OCI-LY7 (cell line): Measurements from ENCODE around the gene ZNF205. TPM values are rescaled to one million over a fixed set of nuclear protein-coding genes. Genes with fewer than 3 reads are reported as not detected.

Experiments
- BruUV-seq: library from RNA; stranded (reverse); fragments of 400-500 nt; replicated peaks from 2 replicates; lab custom pipeline; 2021; lab: Mats Ljungman, UMichigan
- CTCF ChIA-PET: fragments of 300-600 bp; sonication (Branson Sonifier 250); formaldehyde crosslinking; loops from one replicate; lab custom pipeline; 2022; ENCODE audit warnings: antibody characterized with exemption; ENCODE audit not compliant: unreplicated experiment; lab: Charles Lee
- POLR2A ChIA-PET: fragments of 300-600 bp; sonication (Branson Sonifier 250); formaldehyde crosslinking; loops from one replicate; lab custom pipeline; 2022; ENCODE audit warnings: antibody characterized with exemption; lab: Charles Lee
- DNase-seq: peaks from one replicate; pipeline ENCODE4 v3.0.0-alpha.2; 2015; ENCODE audit warnings: low spot score
- H2AFZ ChIP-seq: fragments of 200-600 bp; sonication (generic), shearing (Covaris generic); 2 replicates; pipeline ENCODE4 v1.6.1; 2014; ENCODE audit warnings: mild to moderate bottlenecking, antibody characterized with exemption, low read length, moderate library complexity
- H3K27ac ChIP-seq: fragments of 200-600 bp; sonication (generic); 2 replicates; pipeline ENCODE4 v1.5.1; 2014; ENCODE audit warnings: mixed run types, low read depth, mild to moderate bottlenecking, moderate library complexity, low read length, inconsistent platforms; ENCODE audit not compliant: poor library complexity, severe bottlenecking
- H3K36me3 ChIP-seq: fragments of 200-600 bp; sonication (generic); 2 replicates; pipeline ENCODE4 v1.6.1; 2014; ENCODE audit warnings: mild to moderate bottlenecking, antibody characterized with exemption, low read length, moderate library complexity, mixed read lengths; ENCODE audit not compliant: insufficient read depth
- H3K4me1 ChIP-seq: fragments of 200-600 bp; sonication (generic); 2 replicates; pipeline ENCODE4 v1.5.1; 2014; ENCODE audit warnings: mild to moderate bottlenecking, low read length; ENCODE audit not compliant: insufficient read depth, poor library complexity, severe bottlenecking
- H3K4me2 ChIP-seq: fragments of 200-600 bp; sonication (generic); 2 replicates; pipeline ENCODE4 v1.6.1; 2014; ENCODE audit warnings: mild to moderate bottlenecking, low read length
- H3K4me3 ChIP-seq: fragments of 200-600 bp; sonication (generic); 2 replicates; pipeline ENCODE4 v1.5.1; 2014; ENCODE audit warnings: mild to moderate bottlenecking, low read depth, low read length; ENCODE audit not compliant: poor library complexity, severe bottlenecking
- H3K79me2 ChIP-seq: fragments of 200-600 bp; sonication (generic); 2 replicates; pipeline ENCODE4 v1.6.1; 2016; ENCODE audit warnings: low read depth, mild to moderate bottlenecking, low read length, moderate library complexity, mixed read lengths; ENCODE audit not compliant: insufficient read depth
- H3K9me2 ChIP-seq: fragments of 200-600 bp; sonication (generic); 2 replicates; pipeline ENCODE4 v1.6.1; 2016; ENCODE audit warnings: mild to moderate bottlenecking, low read length, mixed read lengths; ENCODE audit not compliant: insufficient read depth
- H3K9me3 ChIP-seq: fragments of 200-600 bp; sonication (generic); 2 replicates; pipeline ENCODE4 v1.6.1; 2014; ENCODE audit warnings: mild to moderate bottlenecking, mixed run types, low read length, mixed read lengths
- H4K20me1 ChIP-seq: fragments of 200-600 bp; sonication (generic); 2 replicates; pipeline ENCODE4 v1.6.1; 2014; ENCODE audit warnings: mild to moderate bottlenecking, antibody characterized with exemption, low read length, moderate library complexity, mixed read lengths; ENCODE audit not compliant: insufficient read depth
- EZH2phosphoT487 ChIP-seq: fragments of 200-600 bp; sonication (generic); IDR thresholded peaks from 2 replicates; pipeline ENCODE4 v1.6.1; 2018; ENCODE audit warnings: low read depth, borderline replicate concordance, mild to moderate bottlenecking, mixed run types, antibody characterized with exemption, low read length, moderate library complexity, mixed read lengths
- intact Hi-C: fragments of 100-400 bp; cut with micrococcal nuclease; formaldehyde crosslinking; loops from one replicate; pipeline ENCODE4 v1.10.0; 2022; ENCODE audit not compliant: unreplicated experiment
- total RNA-seq, 2 experiments: library from RNA; depleted of rRNA in 1 of 2; stranded (reverse); fragments of >200 nt in 1 of 2; shearing (Covaris generic) in 1 of 2; gene quantifications; 2 replicates each; pipeline ENCODE4 v1.2.3, GENCODE V29; 2014 to 2022
- TF ChIP-seq, protein P1 (sequence below): fragments of 200-600 bp; sonication (generic); conservative IDR thresholded peaks from 2 replicates; pipeline ENCODE4 v1.5.1; 2014; ENCODE audit warnings: mild to moderate bottlenecking, antibody characterized with exemption, low read length, moderate library complexity, mixed read lengths

Gene ZNF205
- total RNA-seq, 2 experiments from 2014 or later, result 0.30 to 1.2 TPM

DNA sequence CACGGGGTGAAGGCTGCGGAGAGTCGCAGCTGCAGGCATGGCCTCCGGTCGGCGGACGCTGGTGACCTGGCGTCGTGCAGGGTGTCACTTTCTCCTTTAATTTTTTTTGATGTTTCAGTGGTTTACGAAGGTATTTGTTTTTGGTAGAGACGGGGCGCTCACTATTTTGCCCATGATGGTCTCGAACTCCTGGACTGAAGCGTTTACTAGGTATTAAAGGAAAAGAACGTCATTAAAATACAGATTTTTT is 39.6 kb downstream of the ZNF205 start:
- no peak for DNase-seq
- intact Hi-C loops, result loop anchor here (1.0 to 10.0 kb wide), 4 partner anchors 14 to 473 kb away; partner anchors contain the start of gene CLUAP1
- no peaks in the 10 kb centered on the region for H3K9me3 ChIP-seq
- peak overlapping the region; percentile 94 for H3K4me2 ChIP-seq
- H3K36me3 ChIP-seq, result no peaks in the 10 kb centered on the region
- H3K9me2 ChIP-seq, result no peaks in the 10 kb centered on the region
- no peaks in the 10 kb centered on the region for H3K79me2 ChIP-seq
- H2AFZ ChIP-seq, result peak overlapping the region; percentile 48; the same call in 1 of the 2 replicates
- peak overlapping the region; percentile 79 for H3K4me3 ChIP-seq
- CTCF ChIA-PET, result no interaction called here
- no peaks in the 10 kb centered on the region for H4K20me1 ChIP-seq
- peaks cover 17% of the 10 kb centered on the region for H3K4me1 ChIP-seq
- no peak overlapping the region for H3K27ac ChIP-seq
- no TSS peak for BruUV-seq
- POLR2A ChIA-PET, result no interaction called here
- TF ChIP-seq, protein P1, sequence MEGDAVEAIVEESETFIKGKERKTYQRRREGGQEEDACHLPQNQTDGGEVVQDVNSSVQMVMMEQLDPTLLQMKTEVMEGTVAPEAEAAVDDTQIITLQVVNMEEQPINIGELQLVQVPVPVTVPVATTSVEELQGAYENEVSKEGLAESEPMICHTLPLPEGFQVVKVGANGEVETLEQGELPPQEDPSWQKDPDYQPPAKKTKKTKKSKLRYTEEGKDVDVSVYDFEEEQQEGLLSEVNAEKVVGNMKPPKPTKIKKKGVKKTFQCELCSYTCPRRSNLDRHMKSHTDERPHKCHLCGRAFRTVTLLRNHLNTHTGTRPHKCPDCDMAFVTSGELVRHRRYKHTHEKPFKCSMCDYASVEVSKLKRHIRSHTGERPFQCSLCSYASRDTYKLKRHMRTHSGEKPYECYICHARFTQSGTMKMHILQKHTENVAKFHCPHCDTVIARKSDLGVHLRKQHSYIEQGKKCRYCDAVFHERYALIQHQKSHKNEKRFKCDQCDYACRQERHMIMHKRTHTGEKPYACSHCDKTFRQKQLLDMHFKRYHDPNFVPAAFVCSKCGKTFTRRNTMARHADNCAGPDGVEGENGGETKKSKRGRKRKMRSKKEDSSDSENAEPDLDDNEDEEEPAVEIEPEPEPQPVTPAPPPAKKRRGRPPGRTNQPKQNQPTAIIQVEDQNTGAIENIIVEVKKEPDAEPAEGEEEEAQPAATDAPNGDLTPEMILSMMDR, result no peak
- no peak for TF ChIP-seq EZH2phosphoT487

DNA sequence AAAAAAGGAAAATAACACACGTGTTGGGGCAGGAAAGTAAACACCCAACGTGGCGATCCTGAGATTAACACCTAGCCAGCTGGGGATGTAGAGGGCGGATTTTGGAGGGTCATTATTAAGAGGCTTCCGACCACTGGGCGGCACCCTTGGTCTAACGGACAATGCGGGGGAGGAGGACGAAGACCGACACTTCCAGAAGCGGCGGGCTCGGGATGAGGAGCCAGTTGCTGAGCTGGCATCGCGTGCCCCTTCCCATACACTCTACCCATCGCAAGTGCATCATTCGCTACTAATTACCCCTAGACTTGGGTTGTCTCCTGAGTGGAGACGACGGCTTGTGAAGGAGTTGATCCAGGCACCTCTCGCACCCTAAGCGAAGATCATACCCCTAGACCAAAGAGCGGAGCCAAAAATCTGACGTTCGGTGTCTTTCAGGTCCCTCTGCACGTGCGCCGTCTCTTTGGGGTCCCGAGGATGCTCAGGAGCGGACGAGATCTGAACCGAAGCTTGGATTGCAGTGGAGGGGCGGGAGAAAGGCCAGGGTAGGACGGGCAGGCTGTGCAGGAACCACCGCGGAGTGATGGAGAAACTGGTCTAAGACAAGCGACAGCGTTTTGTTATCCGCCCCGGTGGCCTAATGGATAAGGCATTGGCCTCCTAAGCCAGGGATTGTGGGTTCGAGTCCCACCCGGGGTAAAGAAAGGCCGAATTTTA is 40.0 kb downstream of the ZNF205 start:
- ChIA-PET CTCF (no interaction called here), POLR2A (no interaction called here)
- Histone ChIP-seq H3K4me2 (peak overlapping the region; percentile 94), H3K9me2 (no peaks in the 10 kb centered on the region), H2AFZ (peak overlapping the region; percentile 48; the same call in 1 of the 2 replicates), H3K36me3 (no peaks in the 10 kb centered on the region), H3K79me2 (no peaks in the 10 kb centered on the region), H3K4me3 (peak overlapping the region; percentile 79), H3K4me1 (peaks cover 17% of the 10 kb centered on the region), H4K20me1 (no peaks in the 10 kb centered on the region), H3K27ac (no peak overlapping the region), H3K9me3 (no peaks in the 10 kb centered on the region)
- peak; percentile 82 for DNase-seq
- TF ChIP-seq, protein P1, result peak; percentile 80
- TF ChIP-seq EZH2phosphoT487, result no peak
- intact Hi-C loops, result loop anchor here (1.0 to 10.0 kb wide), 4 partner anchors 14 to 472 kb away; partner anchors contain the start of gene CLUAP1
- BruUV-seq, result no TSS peak

DNA sequence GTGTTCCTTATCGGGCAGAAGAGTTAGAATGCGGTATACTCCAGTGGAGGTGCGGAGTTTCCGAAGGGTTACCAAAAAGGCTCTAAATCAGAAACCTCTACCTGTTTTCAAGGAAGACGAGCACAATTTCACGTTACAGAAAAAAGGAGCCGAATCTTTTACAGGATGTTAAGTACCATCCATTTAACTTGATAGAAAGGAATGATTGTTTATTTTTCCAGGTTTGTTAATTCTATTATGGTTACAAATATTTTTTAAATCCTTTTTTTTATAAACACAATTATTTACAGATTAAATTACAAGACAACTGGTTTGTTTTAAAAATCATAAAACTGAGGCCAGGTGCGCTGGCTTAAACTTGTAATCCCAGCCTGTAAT is 40.6 kb downstream of the ZNF205 start:
- ChIA-PET POLR2A (no interaction called here), CTCF (no interaction called here)
- H3K4me3 ChIP-seq, result peak overlapping the region; percentile 79
- no peaks in the 10 kb centered on the region for H3K9me3 ChIP-seq
- TF ChIP-seq, protein P1, result no peak
- TF ChIP-seq EZH2phosphoT487, result no peak
- peak overlapping the region; percentile 94 for H3K4me2 ChIP-seq
- no peaks in the 10 kb centered on the region for H3K9me2 ChIP-seq
- H4K20me1 ChIP-seq, result no peaks in the 10 kb centered on the region
- intact Hi-C loops, result loop anchor here (1.0 to 10.0 kb wide), 4 partner anchors 13 to 472 kb away; partner anchors contain the start of gene CLUAP1
- H2AFZ ChIP-seq, result no peak overlapping the region
- BruUV-seq, result no TSS peak
- peaks cover 21% of the 10 kb centered on the region for H3K4me1 ChIP-seq
- H3K36me3 ChIP-seq, result no peaks in the 10 kb centered on the region
- DNase-seq, result no peak
- no peaks in the 10 kb centered on the region for H3K79me2 ChIP-seq
- no peak overlapping the region for H3K27ac ChIP-seq
